GM18498 (cell line): ENCODE results near the gene COA8.

Experiments used
- ATAC-seq: cut with Tn5 transposase; IDR thresholded peaks from one replicate; pipeline ENCODE4 v1.9.1; 2021; ENCODE audit warnings: mild to moderate bottlenecking, moderate library complexity; ENCODE audit not compliant: unreplicated experiment

COA8 gene

DNA sequence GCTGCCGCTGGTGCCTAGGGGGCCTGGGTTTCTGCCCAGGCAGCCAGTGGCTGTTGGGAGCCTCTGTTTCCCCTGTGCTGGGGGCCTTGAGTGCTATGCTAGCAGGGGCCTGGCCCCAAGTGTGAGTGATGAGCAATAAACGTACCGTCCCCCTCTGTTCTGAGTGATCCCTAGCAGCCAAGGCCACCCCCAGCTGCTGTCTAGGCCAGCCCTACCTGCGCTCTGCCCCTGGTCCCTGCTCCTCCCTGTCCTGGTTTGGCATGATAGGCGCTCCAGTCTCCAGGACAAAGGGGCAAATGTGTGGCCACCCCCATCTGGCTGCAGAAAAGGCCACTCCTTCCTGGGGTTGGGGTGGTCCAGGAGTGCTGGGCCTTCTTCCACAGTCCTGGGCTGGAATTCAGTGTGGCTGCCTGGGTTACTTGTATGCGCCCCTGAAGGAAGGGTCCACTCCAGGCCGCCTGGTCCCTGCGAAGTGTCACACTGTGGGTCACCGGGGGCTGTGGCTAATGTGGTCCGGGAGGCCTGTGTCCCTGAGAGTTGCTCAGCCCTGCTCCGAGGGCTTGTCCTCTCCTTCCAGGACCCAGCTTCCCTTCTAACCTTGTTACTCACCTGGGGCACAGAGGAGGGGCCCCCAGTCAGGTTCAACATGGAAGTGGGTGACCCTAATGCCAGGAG lies 26.7 kb upstream of the COA8 start:
- ATAC-seq, result no peak

GRCh38 chr14:103536693-103537092 lies 26.1 kb upstream of the COA8 start:
- ATAC-seq, result no peak

GRCh38 chr14:103537175-103537990 lies 25.4 kb upstream of the COA8 start:
- no peak for ATAC-seq

- no peak for ATAC-seq
These were observed 24.3 kb upstream of the COA8 start for GRCh38 chr14:103538291-103539055.

DNA sequence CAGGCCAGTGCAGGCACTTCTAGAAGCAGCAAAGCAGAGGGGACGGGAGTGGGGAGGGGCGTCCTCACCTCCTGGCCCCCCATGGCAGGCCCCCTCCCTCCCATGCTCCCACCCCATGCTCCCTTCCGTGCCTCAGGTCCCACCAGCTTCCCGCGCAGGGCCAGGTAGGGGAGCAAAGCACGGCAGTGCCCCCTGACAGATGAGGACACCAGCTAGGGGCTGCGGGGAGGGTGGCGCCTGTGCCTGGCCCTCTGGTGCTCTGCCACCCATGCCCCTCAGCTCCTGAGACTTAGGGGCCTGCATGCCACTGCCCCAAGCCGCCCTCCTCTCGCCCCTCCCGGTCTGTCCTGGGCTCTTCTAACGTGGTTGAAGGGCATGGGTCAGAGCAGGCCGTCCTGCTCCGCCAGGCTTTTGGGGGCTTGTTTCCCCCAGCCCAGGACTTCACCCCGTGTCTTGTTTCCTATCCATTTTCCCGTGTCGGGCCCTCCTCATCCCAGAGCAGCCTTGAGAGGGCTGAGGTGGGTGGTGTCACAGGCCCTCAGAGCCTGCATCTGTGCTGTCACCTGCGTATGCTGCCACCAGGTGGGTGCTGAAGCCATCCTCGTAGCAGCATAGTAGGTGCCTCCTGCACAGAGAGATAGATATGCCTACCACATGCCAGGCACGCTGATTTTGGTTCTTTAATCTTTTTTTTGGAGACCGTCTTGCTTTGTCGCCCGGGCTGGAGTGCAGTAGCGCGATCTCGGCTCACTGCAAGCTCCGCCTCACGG lies 23.5 kb upstream of the COA8 start:
- no peak for ATAC-seq

- no peak for ATAC-seq
These were observed 21.7 kb upstream of the COA8 start for GRCh38 chr14:103540821-103541708.

DNA sequence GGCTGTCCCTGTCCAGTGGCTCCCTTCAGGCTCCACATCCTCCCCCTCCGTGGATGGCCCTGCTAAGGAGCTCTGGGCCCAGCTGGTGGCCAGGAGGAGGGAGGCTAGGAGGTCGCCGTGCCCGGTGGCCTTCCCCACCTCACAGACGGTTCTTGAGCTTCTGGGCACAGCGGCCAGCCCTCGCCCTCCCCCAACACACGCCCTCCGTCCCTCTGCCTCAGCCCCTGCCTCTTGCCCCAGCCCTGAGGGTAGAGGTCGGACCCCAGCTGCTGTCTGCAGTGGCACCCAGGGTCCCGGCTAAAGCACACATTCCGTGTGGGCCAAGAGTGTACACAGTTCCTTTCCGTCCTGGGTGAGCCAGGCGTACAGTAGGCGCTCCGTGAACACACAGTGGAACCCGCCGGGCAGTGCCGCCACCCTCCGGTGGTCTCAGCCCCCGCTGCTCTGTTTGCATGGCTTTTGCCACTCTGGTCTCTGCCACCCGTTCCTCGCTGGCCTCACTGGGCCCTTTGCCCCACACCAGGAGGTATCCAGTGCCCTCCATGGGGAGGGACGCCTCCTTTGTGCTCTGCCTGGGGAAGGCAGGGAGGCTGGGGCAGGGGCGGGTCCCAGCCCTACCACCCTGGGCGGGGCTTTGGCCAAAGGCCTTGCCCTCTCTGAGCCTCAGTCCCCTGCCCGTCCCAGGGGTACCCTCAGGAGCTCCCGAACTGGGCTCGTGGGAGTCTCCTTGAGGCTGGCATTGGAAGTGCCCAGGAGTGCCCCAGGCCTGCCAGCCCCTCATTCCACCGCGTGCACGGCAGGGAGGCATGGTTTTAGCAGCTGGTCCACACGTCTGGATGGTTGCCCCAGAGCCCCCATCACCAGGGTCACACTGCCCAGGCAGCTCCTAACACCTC lies 20.8 kb upstream of the COA8 start:
- no peak for ATAC-seq

DNA sequence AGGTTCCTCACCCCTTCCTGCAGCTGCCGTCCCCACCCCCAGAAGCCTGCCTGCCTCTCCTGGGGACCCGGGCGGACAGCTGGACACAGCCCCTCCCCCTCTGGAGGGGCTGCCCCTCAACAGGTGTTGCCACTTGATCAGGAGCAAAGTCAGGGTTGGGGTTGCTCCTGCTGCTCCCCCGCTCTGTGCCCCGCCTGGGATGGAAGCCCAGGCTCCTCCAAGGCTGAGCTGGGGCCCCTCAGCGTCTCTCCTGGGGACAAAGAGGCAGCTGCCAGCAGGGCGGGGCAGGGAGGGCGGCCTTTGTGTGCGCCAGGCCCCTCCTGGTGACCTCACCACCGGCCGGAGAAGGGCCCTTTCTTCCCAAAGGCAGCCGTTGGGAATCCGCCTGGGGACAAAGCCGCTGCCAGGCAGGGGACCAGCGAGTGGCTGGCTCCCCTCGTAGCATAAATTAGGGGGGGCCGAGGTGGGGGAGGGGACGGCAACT lies 20.1 kb upstream of the COA8 start:
- ATAC-seq, result no peak

GRCh38 chr14:103543140-103543539 lies 19.6 kb upstream of the COA8 start:
- ATAC-seq, result no peak

DNA sequence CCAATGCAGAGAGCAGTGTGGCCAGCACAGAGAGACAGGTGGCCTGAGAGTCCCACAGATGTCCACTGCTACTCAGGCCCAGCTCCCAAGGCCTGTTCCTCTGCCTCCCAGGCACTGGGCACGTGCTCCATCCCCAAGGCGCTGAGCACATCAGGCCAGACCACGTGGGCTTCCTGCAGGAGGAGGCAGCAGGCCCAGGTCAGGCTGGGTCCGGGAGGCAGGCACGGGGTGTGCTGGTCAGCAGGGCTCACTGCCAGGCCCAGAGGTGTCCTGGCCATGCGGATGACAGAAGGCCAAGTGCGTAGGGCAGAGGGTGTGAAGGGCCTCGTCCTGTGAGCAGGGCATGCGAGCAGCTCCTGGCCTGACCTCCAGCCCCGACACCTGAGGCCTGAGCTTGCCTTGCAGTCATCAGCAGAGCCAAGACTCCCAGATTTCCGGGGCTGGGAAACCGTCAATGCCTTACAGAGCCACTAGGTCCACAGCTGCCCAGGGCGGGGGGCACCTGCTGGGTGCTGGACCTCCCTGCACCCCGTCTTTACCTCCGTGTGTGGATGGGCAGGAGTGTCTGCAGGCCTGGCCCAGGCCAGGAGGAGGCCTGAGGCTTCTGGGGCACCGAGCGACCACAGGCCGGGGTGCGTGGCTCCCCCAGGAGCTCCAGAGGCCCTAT lies 18.9 kb upstream of the COA8 start:
- ATAC-seq, result no peak

DNA sequence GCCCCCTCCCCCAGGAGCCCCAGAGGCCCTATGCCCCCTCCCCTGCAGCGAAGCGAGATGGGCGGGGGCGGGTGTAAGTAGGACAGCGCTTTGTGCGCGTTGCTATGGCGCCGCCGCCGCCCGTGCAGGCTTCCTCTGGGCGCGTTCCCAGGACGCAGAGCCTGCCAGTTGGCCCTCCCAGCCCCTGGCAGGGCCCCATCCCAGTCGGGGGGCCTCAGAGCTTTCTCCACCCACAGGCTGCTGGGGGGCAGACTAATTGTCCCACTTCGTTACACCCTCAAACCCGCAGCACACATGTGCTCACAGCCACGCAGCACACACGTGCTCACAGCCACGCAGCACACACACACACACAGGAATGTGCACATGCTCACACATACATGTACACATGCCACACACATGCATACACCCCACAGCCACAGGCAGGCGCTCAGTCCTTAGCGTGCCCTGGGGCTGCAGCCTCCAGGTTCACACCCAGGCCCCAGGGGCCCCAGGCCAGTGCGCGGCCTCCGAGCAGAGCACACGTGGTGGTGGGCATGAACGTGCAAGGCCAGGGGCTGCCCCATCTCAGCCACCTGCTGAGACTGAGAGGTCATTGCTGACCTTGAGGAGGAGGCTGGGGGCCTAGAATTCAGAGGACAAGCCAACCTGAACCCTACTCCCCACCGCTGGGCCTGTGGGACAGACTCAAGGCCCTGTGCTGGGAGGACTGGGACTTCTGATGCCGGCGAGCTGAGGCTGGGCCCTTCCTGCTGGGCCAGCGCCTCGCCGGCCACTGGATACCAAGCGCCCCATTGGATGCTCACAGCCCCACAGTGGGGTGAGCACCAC lies 18.2 kb upstream of the COA8 start:
- ATAC-seq, result no peak

- no peak for ATAC-seq
These were observed 17.4 kb upstream of the COA8 start for GRCh38 chr14:103545219-103545914.

- no peak for ATAC-seq
These were observed 16.7 kb upstream of the COA8 start for GRCh38 chr14:103545915-103546651.

DNA sequence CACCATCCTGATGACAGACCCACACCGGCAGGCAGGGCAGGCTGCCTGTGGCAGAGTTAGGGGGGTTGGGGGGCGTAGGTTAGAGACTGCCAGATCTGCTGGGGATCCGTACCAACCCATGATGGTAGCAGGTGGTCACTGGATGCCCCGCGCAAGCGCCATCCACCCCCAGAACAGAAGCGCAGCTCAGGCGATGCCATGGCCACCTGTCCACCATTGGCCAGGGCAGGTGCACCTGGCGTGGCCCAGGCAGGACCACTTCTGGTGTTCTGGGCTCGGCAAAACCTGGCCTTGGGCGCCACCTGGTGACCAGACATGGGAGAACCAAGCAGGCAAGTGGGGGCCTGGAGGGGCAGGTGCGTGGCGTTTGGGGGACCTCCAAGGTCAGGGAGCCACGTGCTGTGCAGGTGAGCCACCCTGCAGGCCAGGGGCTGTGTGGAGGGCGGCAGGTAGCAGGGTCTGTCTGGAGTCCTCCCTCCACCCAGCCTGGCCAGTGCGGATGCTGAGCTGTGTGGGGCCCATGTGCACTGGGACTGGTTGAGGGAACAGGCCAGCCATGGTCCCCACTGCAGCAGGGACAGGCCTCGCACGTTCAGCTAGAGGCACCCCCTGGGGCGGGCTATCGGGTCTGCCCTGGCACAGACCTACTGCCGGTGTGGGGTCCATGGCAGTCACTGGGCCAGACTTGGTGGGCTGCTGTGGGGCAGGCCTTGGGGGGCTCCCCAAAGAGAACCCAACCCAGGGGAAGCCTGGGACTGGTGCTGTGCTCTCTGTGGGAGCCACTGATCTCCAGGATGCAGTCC lies 15.9 kb upstream of the COA8 start:
- ATAC-seq, result no peak

DNA sequence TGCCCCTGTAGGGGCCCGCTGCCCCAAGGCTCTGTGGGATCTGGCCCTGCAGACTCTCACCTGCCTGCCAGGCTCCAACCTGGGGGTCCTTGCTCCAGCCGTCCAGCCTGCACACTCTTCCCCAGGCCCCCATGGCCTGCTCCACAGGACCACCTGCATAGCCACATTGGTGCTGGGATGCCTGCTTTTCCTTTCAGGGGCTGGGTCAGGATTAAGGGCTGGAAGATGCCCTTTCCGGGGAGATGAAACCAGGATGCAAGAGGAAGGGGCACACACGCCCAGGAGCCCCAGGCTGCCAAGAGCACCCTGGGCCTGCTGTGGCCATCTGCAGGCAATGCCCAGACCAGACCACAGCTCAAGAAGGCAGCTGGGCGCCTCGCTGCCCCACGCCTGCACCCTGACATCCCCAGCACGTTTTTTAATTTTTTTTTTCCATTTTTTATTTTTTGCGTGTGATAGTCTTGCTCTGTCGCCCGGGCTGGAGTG lies 15.3 kb upstream of the COA8 start:
- no peak for ATAC-seq
